GDM1 (cell line): Measurements from ENCODE around the gene PTPRT.

Experiments
- DNase-seq: peaks from one replicate; lab custom pipeline; 2025; lab: John Stamatoyannopoulos, UW

Gene PTPRT

GRCh38 chr20:42113236-42113635, 1076.5 kb downstream of the PTPRT start:
- DNase-seq, result no peak

GRCh38 chr20:42112161-42112560, 1077.5 kb downstream of the PTPRT start:
- DNase-seq, result no peak

GRCh38 chr20:42111349-42111748, 1078.4 kb downstream of the PTPRT start:
- no peak for DNase-seq

GRCh38 chr20:42110301-42110700, 1079.4 kb downstream of the PTPRT start:
- DNase-seq, result no peak

- DNase-seq, result no peak
Observed at GRCh38 chr20:42102000-42102399, 1087.7 kb downstream of the PTPRT start.

- DNase-seq, result no peak
Observed at GRCh38 chr20:42100137-42100704, 1089.5 kb downstream of the PTPRT start.

- DNase-seq, result no peak
Observed at GRCh38 chr20:42099101-42099500, 1090.6 kb downstream of the PTPRT start.

- no peak for DNase-seq
Observed at GRCh38 chr20:42098418-42098817, 1091.3 kb downstream of the PTPRT start.

GRCh38 chr20:42097741-42098140, 1092.0 kb downstream of the PTPRT start:
- DNase-seq, result no peak

- no peak for DNase-seq
Observed at GRCh38 chr20:42095221-42095620, 1094.5 kb downstream of the PTPRT start.

GRCh38 chr20:42093542-42094440, 1095.9 kb downstream of the PTPRT start:
- no peak for DNase-seq

- DNase-seq, result no peak
Observed at GRCh38 chr20:42093041-42093440, 1096.7 kb downstream of the PTPRT start.

GRCh38 chr20:42085366-42085765, 1104.3 kb downstream of the PTPRT start:
- no peak for DNase-seq

- DNase-seq, result no peak
Observed at GRCh38 chr20:42083280-42083679, 1106.4 kb downstream of the PTPRT start.

- DNase-seq, result no peak
Observed at GRCh38 chr20:42082611-42083010, 1107.1 kb downstream of the PTPRT start.

- DNase-seq, result no peak
Observed at GRCh38 chr20:42080956-42081355, 1108.8 kb downstream of the PTPRT start.

GRCh38 chr20:42074944-42075343, 1114.8 kb downstream of the PTPRT start:
- no peak for DNase-seq

GRCh38 chr20:42067596-42067995, 1122.1 kb downstream of the PTPRT start:
- DNase-seq, result no peak

- DNase-seq, result no peak
Observed at GRCh38 chr20:42067174-42067573, 1122.5 kb downstream of the PTPRT start.

- DNase-seq, result no peak
Observed at GRCh38 chr20:42063141-42063540, 1126.6 kb downstream of the PTPRT start.

- no peak for DNase-seq
Observed at GRCh38 chr20:42053350-42053749, 1136.4 kb downstream of the PTPRT start.

GRCh38 chr20:42051921-42052320, 1137.8 kb downstream of the PTPRT start:
- no peak for DNase-seq

- no peak for DNase-seq
Observed at GRCh38 chr20:42046371-42047085, 1143.2 kb downstream of the PTPRT start.
